GM18507 (cell line): ENCODE measurements around the gene NPHP1.
"Not testable (repeated sequence)": the region's sequence is repeated elsewhere in the genome, so short reads cannot be mapped to it uniquely, and the experiment has no call there.

ENCODE experiments used
- DNase-seq: peaks from one replicate; pipeline ENCODE4 v3.0.0; 2011; ENCODE audit warnings: low read depth; ENCODE audit not compliant: insufficient read length; ENCODE audit errors: extremely low spot score
- FAIRE-seq: peaks from 2 replicates; lab custom pipeline; 2011; peaks lifted over from hg19 to GRCh38; lab: Jason Lieb, UNC

NPHP1 gene

DNA sequence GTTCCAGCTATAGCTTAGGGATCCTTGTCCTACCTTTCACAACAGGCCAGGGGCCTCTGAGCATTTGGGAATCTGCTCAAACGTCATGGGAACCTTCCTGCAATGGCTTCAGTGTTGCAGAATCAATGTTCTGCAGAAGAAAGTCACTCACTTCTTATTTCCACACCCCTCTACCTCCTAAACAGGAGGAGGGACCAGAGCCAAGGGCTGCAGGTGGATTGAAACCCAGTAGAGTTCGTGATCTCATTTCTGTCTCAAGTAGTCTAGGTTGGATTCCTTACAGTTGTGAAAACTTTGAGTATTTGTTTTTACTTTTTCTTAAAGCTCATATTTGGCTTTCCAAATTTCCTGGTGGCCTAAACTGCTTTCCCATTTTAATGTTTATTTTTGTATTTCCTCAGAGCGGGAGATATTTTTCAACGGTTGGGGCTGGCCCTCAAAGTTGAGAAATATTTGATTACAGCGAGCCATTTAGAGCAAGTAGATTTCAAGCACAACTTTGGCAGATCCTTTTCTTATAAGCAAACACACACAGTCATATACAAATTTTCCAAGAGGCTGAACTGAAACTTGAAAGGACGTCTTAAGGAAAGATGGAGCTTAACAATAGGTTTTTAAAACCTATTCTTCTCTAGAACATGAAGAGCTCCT is 109.8 kb downstream of the NPHP1 start:
- not testable (repeated sequence) for FAIRE-seq, DNase-seq

DNA sequence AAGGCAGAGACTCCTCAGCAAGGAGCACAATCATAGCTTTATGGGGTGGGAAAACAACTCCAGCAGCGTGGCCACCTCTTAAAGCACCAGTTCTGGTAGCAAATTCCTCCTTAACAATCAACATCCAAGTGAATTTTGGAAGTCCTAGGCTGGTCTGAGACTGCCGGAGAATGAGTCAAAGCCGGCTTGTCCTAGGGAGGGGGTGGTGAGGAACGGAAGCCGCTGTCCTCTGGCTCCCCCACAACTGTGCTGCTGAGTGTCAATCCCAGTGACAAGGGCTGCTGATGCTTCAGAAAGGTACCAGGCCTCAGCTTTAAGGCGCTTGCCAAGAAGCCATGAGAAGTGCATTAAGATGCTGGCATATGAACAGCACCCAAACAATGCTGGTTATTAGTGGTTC is 110.9 kb downstream of the NPHP1 start:
- not testable (repeated sequence) for DNase-seq, FAIRE-seq

DNA sequence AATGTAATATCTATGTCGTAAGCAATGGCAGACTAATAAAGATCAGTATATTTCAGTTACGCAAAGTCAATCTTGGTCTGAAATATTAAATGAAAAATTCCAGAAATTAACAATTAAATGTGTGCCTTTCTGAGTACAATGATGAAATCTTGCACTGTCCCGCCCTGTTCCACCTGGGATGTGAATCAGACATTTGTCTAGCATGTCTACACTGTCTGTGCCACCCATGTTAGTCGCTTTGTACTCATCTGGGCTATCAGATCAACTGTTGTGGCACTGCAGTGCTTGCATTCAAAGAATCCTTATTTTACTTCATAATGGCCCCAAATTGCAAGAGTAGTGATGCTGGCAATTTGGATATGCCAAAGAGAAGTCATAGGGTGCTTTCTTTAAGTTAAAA is 114.6 kb downstream of the NPHP1 start:
- not testable (repeated sequence) for FAIRE-seq, DNase-seq

DNA sequence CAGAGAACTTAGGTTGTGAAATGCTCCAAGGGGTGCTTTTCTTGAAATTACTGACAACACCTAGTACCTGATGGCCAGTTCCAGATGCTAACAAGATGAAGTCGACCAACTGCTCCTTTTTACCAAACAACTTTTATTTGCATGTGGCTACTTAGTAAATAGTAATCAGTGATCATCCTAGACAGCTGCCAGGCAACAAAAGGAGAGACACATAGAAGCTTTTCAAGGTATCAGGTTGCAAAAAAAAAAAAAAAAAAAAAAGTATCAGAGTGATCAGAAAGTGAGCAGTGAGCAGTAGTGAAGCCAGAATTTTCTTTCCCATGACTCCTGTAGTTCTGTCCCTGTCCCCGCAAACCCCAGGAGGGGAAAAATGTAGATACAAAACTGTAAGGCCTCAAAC is 121.1 kb downstream of the NPHP1 start:
- DNase-seq, FAIRE-seq: not testable (repeated sequence)

DNA sequence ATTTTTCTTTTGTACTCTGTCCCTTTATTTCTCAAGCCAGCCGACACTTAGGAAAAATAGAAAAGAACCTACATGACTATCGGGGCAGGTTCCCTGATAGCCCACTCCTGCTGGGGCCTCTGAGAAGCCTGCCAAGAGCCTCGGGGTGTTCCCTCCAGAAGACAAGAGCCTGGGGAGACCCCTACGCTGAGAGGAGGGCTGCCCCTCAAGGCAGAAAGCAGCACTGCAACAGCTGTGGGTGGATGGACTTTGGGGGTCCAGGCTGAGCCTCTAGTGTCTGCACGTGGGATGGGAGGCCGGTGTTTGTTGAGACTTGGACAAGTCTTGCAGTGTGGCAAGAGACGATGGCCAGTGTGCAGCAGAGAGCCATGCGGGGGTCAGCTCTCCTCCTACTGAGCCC is 121.7 kb downstream of the NPHP1 start:
- not testable (repeated sequence) for FAIRE-seq, DNase-seq

DNA sequence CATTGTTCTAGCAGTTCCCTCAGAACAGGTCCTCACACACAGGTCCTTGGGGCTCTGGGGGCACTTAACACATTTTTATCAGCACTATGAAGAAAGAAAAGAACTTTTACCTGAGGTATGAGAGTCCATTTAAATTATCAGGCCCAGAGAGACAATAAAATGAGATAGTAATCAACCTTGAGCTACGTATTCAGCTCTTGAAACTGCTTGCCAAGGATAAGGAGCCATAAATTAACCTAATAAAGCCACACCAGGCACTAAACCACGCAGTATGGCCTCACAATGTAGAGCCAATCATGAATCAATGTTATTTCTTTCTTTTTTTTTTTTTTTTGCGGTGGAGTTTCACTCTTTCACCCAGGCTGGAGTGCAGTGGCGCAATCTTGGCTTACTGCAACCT is 126.7 kb downstream of the NPHP1 start:
- not testable (repeated sequence) for FAIRE-seq, DNase-seq

DNA sequence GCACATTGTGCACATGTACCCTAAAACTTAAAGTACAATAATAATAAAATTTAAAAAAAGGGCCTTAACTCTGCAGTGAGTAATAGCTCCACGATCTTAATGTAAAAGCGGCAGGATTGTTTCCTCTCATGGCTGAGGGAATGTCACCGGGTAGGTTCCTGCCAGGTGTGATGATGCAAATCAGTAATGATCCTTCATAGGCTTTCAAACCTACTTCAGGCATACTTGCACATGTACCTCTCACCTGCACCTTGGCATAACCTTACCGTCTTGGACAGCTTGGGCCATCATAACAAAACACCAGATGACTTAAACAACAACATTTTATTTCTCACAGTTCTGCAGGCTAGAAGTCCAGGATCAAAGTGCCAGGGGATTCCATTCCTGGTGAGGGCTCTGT is 128.9 kb downstream of the NPHP1 start:
- not testable (repeated sequence) for FAIRE-seq, DNase-seq
